ENCODE data around the gene ALDH1A2. TPM values are rescaled to one million over a fixed set of nuclear protein-coding genes. Genes with fewer than 3 reads are reported as not detected.
"Not testable (repeated sequence)": the region's sequence is repeated elsewhere in the genome, so short reads cannot be mapped to it uniquely, and the experiment has no call there.

Gene ALDH1A2
- polyA plus RNA-seq, 1 donor, result 9.3 TPM

- no peak for DNase-seq (ENCODE audit: low read depth)
Measured at GRCh38 chr15:58040150-58040549, 25.4 kb downstream of the ALDH1A2 start.

- no peak for DNase-seq (ENCODE audit: low read depth)
Measured at GRCh38 chr15:58039079-58040035, 26.2 kb downstream of the ALDH1A2 start.

GRCh38 chr15:58038426-58039078, 27.0 kb downstream of the ALDH1A2 start:
- no peak for DNase-seq (ENCODE audit: low read depth)

- DNase-seq (ENCODE audit: low read depth), result no peak
Measured at GRCh38 chr15:58037723-58038301, 27.7 kb downstream of the ALDH1A2 start.

GRCh38 chr15:58036579-58036978, 28.9 kb downstream of the ALDH1A2 start:
- no peak for DNase-seq (ENCODE audit: low read depth)

- not testable (repeated sequence) for DNase-seq (ENCODE audit: low read depth)
Measured at GRCh38 chr15:58028392-58028791, 37.1 kb downstream of the ALDH1A2 start.

GRCh38 chr15:58026552-58026951, 39.0 kb downstream of the ALDH1A2 start:
- no peak for DNase-seq (ENCODE audit: low read depth)

- no peak for DNase-seq (ENCODE audit: low read depth)
Measured at GRCh38 chr15:58026051-58026450, 39.5 kb downstream of the ALDH1A2 start.

- no peak for DNase-seq (ENCODE audit: low read depth)
Measured at GRCh38 chr15:58021332-58022230, 43.9 kb downstream of the ALDH1A2 start.

GRCh38 chr15:58019503-58020376, 45.8 kb downstream of the ALDH1A2 start:
- DNase-seq (ENCODE audit: low read depth), result no peak

GRCh38 chr15:58017869-58018268, 47.6 kb downstream of the ALDH1A2 start:
- no peak for DNase-seq (ENCODE audit: low read depth)

GRCh38 chr15:58016581-58017175, 48.8 kb downstream of the ALDH1A2 start:
- DNase-seq (ENCODE audit: low read depth), result no peak

GRCh38 chr15:58015565-58015964, 49.9 kb downstream of the ALDH1A2 start:
- DNase-seq (ENCODE audit: low read depth), result no peak

- DNase-seq (ENCODE audit: low read depth), result no peak
Measured at GRCh38 chr15:58014470-58014869, 51.0 kb downstream of the ALDH1A2 start.

GRCh38 chr15:58014040-58014439, 51.5 kb downstream of the ALDH1A2 start:
- DNase-seq (ENCODE audit: low read depth), result no peak

- DNase-seq (ENCODE audit: low read depth), result no peak
Measured at GRCh38 chr15:58010983-58011382, 54.5 kb downstream of the ALDH1A2 start.

GRCh38 chr15:58003810-58004209, 61.7 kb downstream of the ALDH1A2 start:
- DNase-seq (ENCODE audit: low read depth), result no peak

- no peak for DNase-seq (ENCODE audit: low read depth)
Measured at GRCh38 chr15:58002338-58003126, 63.0 kb downstream of the ALDH1A2 start.

GRCh38 chr15:57999699-58000098, 65.8 kb downstream of the ALDH1A2 start:
- DNase-seq (ENCODE audit: low read depth), result not testable (repeated sequence)

All from forelimb muscle (tissue), 1 donor.